IMR-90 (cell line): ENCODE measurements around the gene RNF4. TPM values are rescaled to one million over a fixed set of nuclear protein-coding genes. Genes with fewer than 3 reads are reported as not detected.

Source experiments
- ATAC-seq: fragments of 200-7000 bp; cut with Tn5 transposase; 2 replicates; pipeline ENCODE4 v1.9.1; 2020; ENCODE audit warnings: low read depth, mild to moderate bottlenecking, moderate library complexity
- BruUV-seq: library from RNA; stranded (reverse); fragments of 400-500 nt; replicated peaks from 2 replicates; lab custom pipeline; 2021; lab: Mats Ljungman, UMichigan
- CTCF ChIA-PET: fragments of 300-600 bp; formaldehyde crosslinking; extraction: SDS; loops from one replicate; lab custom pipeline; 2021; ENCODE audit warnings: antibody characterized with exemption; lab: Yijun Ruan, JAX
- POLR2A ChIA-PET: fragments of 300-600 bp; sonication (Branson Sonifier 250); formaldehyde crosslinking; loops from one replicate; lab custom pipeline; 2022; ENCODE audit warnings: antibody characterized with exemption; ENCODE audit not compliant: unreplicated experiment; lab: Charles Lee
- DNase-seq: peaks from one replicate; pipeline ENCODE4 v3.0.0; 2013
- H2AFZ ChIP-seq: replicated peaks from 2 replicates; pipeline ENCODE3; 2013; ENCODE audit warnings: low read length, mild to moderate bottlenecking; ENCODE audit not compliant: poor library complexity
- H2AK5ac ChIP-seq: 2 replicates; pipeline ENCODE4 v1.6.1; 2013; ENCODE audit warnings: low read depth, low read length, inconsistent platforms
- H2AK9ac ChIP-seq: replicated peaks from 2 replicates; pipeline ENCODE3; 2013; ENCODE audit warnings: mild to moderate bottlenecking, low read depth, low read length, moderate library complexity; ENCODE audit not compliant: poor library complexity
- H2BK120ac ChIP-seq: 2 replicates; pipeline ENCODE4 v1.6.1; 2013; ENCODE audit warnings: low read depth, low read length, inconsistent platforms
- H2BK15ac ChIP-seq: 3 replicates; pipeline ENCODE4 v1.6.1; 2013; ENCODE audit warnings: low read depth, low read length, inconsistent platforms
- H2BK20ac ChIP-seq: 2 replicates; pipeline ENCODE4 v1.6.1; 2013; ENCODE audit warnings: low read depth, mild to moderate bottlenecking, inconsistent platforms, low read length, moderate library complexity
- H2BK5ac ChIP-seq: 2 replicates; pipeline ENCODE4 v1.6.1; 2013; ENCODE audit warnings: mild to moderate bottlenecking, low read depth, low read length, inconsistent platforms; ENCODE audit not compliant: poor library complexity, severe bottlenecking
- H3K14ac ChIP-seq: replicated peaks from 2 replicates; pipeline ENCODE4 v1.6.1; 2013; ENCODE audit warnings: low read depth, low read length, inconsistent platforms
- H3K18ac ChIP-seq: 2 replicates; pipeline ENCODE4 v1.6.1; 2013; ENCODE audit warnings: low read depth, low read length, control low read depth
- H3K23ac ChIP-seq: 2 replicates; pipeline ENCODE4 v1.6.1; 2013; ENCODE audit warnings: low read depth, low read length, inconsistent platforms
- H3K27ac ChIP-seq: 2 replicates; pipeline ENCODE4 v1.5.1; 2013; ENCODE audit warnings: mild to moderate bottlenecking, control low read depth, low read length; ENCODE audit not compliant: insufficient read depth
- H3K27me3 ChIP-seq: 2 replicates; pipeline ENCODE4 v1.6.1; 2013; ENCODE audit warnings: low read length; ENCODE audit not compliant: control insufficient read depth, insufficient read depth
- H3K36me3 ChIP-seq: 2 replicates; pipeline ENCODE4 v1.6.1; 2013; ENCODE audit warnings: low read length, mixed read lengths; ENCODE audit not compliant: control insufficient read depth, insufficient read depth
- H3K4ac ChIP-seq: 2 replicates; pipeline ENCODE4 v1.6.1; 2013; ENCODE audit warnings: low read depth, low read length, inconsistent platforms
- H3K4me1 ChIP-seq: 2 replicates; pipeline ENCODE4 v1.6.1; 2013; ENCODE audit warnings: low read length, mixed read lengths; ENCODE audit not compliant: control insufficient read depth, insufficient read depth
- H3K4me2 ChIP-seq: 2 replicates; pipeline ENCODE4 v1.6.1; 2013; ENCODE audit warnings: low read depth, mild to moderate bottlenecking, control low read depth, low read length, moderate library complexity
- H3K4me3 ChIP-seq: 2 replicates; pipeline ENCODE4 v1.5.1; 2013; ENCODE audit warnings: low read depth, mild to moderate bottlenecking, control low read depth, low read length, moderate library complexity; ENCODE audit not compliant: insufficient read depth
- H3K56ac ChIP-seq: 2 replicates; pipeline ENCODE4 v1.6.1; 2013; ENCODE audit warnings: low read length, inconsistent platforms; ENCODE audit not compliant: insufficient read depth; ENCODE audit errors: extremely low read depth
- H3K79me1 ChIP-seq, 2 experiments: 2 replicates each; pipeline ENCODE4 v1.6.1; 2013; ENCODE audit warnings: low read length in 2 of 2, inconsistent platforms in 1 of 2, low read depth in 1 of 2
- H3K9ac ChIP-seq: 2 replicates; pipeline ENCODE4 v1.6.1; 2013; ENCODE audit warnings: low read depth, low read length, control low read depth
- H3K9me1 ChIP-seq: 2 replicates; pipeline ENCODE4 v1.6.1; 2013; ENCODE audit warnings: low read length, inconsistent platforms; ENCODE audit not compliant: insufficient read depth
- H3K9me3 ChIP-seq: 2 replicates; pipeline ENCODE4 v1.6.1; 2013; ENCODE audit warnings: low read length; ENCODE audit not compliant: control insufficient read depth, insufficient read depth
- H4K20me1 ChIP-seq: 2 replicates; pipeline ENCODE4 v1.6.1; 2013; ENCODE audit warnings: low read length, inconsistent platforms; ENCODE audit not compliant: insufficient read depth
- H4K5ac ChIP-seq: 2 replicates; pipeline ENCODE4 v1.6.1; 2013; ENCODE audit warnings: mild to moderate bottlenecking, low read depth, low read length, control low read depth
- H4K8ac ChIP-seq, 2 experiments: 2 replicates each; pipeline ENCODE4 v1.6.1; 2013; ENCODE audit warnings: low read depth in 2 of 2, low read length in 2 of 2, control low read depth in 1 of 2, inconsistent platforms in 1 of 2
- H4K91ac ChIP-seq: 2 replicates; pipeline ENCODE4 v1.6.1; 2013; ENCODE audit warnings: low read depth, low read length, inconsistent platforms; ENCODE audit not compliant: insufficient read depth
- BHLHE40 ChIP-seq: fragments of 150-350 bp; IDR thresholded peaks from 2 replicates; pipeline ENCODE4 v1.6.1; 2016; ENCODE audit warnings: mild to moderate bottlenecking, low read depth, low read length
- FOS ChIP-seq: fragments of 150-350 bp; IDR thresholded peaks from 2 replicates; pipeline ENCODE4 v1.6.1; 2016; ENCODE audit warnings: low read depth, low read length
- MAFK ChIP-seq: IDR thresholded peaks from 2 replicates; pipeline ENCODE4 v1.6.1; 2012; ENCODE audit warnings: low read depth, low read length, improper control_type of control experiment
- MAZ ChIP-seq: IDR thresholded peaks from 2 replicates; pipeline ENCODE4 v1.6.1; 2012; ENCODE audit warnings: low read depth, mild to moderate bottlenecking, low read length, improper control_type of control experiment, moderate library complexity, borderline replicate concordance
- MXI1 ChIP-seq: IDR thresholded peaks from 2 replicates; pipeline ENCODE4 v1.6.1; 2012; ENCODE audit warnings: low read depth, mild to moderate bottlenecking, low read length, moderate library complexity, borderline replicate concordance
- NFE2L2 ChIP-seq: fragments of 150-350 bp; IDR thresholded peaks from 2 replicates; pipeline ENCODE4 v1.6.1; 2016; ENCODE audit warnings: low read depth, mild to moderate bottlenecking, low read length
- RAD21 ChIP-seq: IDR thresholded peaks from 2 replicates; pipeline ENCODE4 v1.6.1; 2012; ENCODE audit warnings: low read length, improper control_type of control experiment
- RCOR1 ChIP-seq: IDR thresholded peaks from 2 replicates; pipeline ENCODE4 v1.6.1; 2012; ENCODE audit warnings: mild to moderate bottlenecking, low read length, improper control_type of control experiment; ENCODE audit not compliant: insufficient replicate concordance
- RFX5 ChIP-seq: IDR thresholded peaks from 2 replicates; pipeline ENCODE4 v1.8.0; 2012; ENCODE audit warnings: low read depth, mild to moderate bottlenecking, low read length, moderate library complexity
- SMC3 ChIP-seq: fragments of 150-350 bp; IDR thresholded peaks from 2 replicates; pipeline ENCODE4 v1.6.1; 2016; ENCODE audit warnings: low read depth, mild to moderate bottlenecking, antibody characterized with exemption, low read length, moderate library complexity
- WGBS, 2 experiments: methylation state at CpG; one replicate each; pipeline versions ENCODE4 v1.1.5 to v1.1.7; 2013; ENCODE audit warnings: missing lambda C conversion rate in 2 of 2; ENCODE audit not compliant: insufficient read length in 1 of 2; ENCODE audit errors: extremely low coverage in 2 of 2; 5-methylcytosine and 5-hydroxymethylcytosine counted together
- dilution Hi-C: fragments of 300-500 bp; cut with HindIII; formaldehyde crosslinking; loops from one replicate; pipeline ENCODE4 v1.14.3; 2018; ENCODE audit warnings: low sequenced_read_pairs; ENCODE audit not compliant: unreplicated experiment
- in situ Hi-C: fragments of 300-500 bp; cut with MboI; formaldehyde crosslinking; loops from 3 replicates; pipeline ENCODE4 v1.14.3; 2019; ENCODE audit warnings: low sequenced_read_pairs, inconsistent platforms, mixed read lengths
- intact Hi-C: fragments of 100-400 bp; cut with micrococcal nuclease; formaldehyde crosslinking; loops from 2 replicates; pipeline ENCODE4 v1.10.0; 2022
- polyA plus RNA-seq, 3 experiments: library from polyadenylated mRNA; depleted of rRNA; stranded (reverse); fragments of >200 nt; gene quantifications; 2 replicates each; pipeline ENCODE4 v1.2.3, GENCODE V29; 2012; ENCODE audit warnings: low replicate concordance in 1 of 3
- total RNA-seq: library from RNA; depleted of rRNA; stranded (reverse); fragments of >200 nt; gene quantifications from 2 replicates; pipeline ENCODE4 v1.2.3, GENCODE V29; 2012
- TF ChIP-seq, protein P1 (sequence below): fragments of 150-350 bp; IDR thresholded peaks from 2 replicates; pipeline ENCODE4 v1.6.1; 2017; ENCODE audit warnings: mild to moderate bottlenecking, antibody characterized with exemption, low read length, low read depth
- TF ChIP-seq, protein P2 (sequence below): fragments of 150-350 bp; IDR thresholded peaks from 2 replicates; pipeline ENCODE4 v1.6.1; 2016; ENCODE audit warnings: low read depth, mild to moderate bottlenecking, low read length, moderate library complexity, borderline replicate concordance
- TF ChIP-seq, protein P3 (sequence below): conservative IDR thresholded peaks from 2 replicates; pipeline ENCODE4 v1.5.1; 2012; ENCODE audit warnings: mild to moderate bottlenecking, low read depth, low read length, improper control_type of control experiment

RNF4 gene
- total and polyA plus RNA-seq, 2 of the 4 experiments (the other 2 are of a cell fraction) = 63.8 to 73.8 TPM

DNA sequence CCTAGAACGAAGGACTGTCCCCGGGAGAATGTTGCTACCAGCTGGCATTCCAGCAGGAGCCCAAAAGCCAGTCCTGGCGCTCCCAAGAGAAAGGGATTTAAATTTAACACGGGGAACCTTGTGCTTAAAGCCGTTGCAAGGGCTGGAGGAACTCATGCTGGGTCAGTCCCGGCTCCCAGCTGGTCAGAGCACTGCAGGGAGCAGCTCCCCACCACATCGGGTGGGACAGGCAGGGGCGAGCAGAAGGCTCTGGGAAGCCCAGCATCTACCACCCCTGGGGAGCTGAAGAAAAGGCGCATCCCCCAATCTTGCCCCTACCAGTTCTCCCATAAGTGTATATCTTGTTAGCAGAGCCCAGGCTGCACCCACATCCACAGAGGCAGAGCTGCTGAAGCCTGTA is 34.5 kb upstream of the RNF4 start (continued):
- no peak for TF ChIP-seq SMC3
- TF ChIP-seq RFX5 = no peak
- TF ChIP-seq RCOR1 = no peak

DNA sequence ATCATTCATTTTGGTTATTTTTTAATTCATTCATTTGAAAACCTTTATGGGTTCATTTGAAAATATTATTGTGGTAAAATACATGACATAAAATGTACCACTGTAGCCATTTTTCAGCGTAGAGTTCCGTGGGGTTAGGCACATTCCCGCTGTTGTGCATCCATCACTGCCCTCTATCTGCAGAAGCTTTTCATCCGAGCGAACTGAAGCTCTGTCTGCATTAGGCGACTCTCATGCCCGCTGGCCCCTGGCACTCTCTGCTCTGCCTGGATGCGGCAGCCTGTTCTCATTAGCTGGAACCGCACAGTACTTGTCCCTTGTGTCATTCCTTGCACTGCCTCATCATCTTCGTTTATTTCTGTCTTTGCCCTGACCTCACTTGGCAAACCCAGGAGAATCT is 32.6 kb upstream of the RNF4 start:
- 58% methylated on average over 8 of the region's 10 CpGs; no CpG with 5 or more reads in 1 of the 2 experiments for WGBS, 2 experiments
- TF ChIP-seq MXI1 (no peak), SMC3 (no peak), NFE2L2 (no peak), RFX5 (no peak), MAZ (no peak), RAD21 (no peak), MAFK (no peak), RCOR1 (no peak), BHLHE40 (no peak), FOS (no peak)
- TF ChIP-seq, protein P1, sequence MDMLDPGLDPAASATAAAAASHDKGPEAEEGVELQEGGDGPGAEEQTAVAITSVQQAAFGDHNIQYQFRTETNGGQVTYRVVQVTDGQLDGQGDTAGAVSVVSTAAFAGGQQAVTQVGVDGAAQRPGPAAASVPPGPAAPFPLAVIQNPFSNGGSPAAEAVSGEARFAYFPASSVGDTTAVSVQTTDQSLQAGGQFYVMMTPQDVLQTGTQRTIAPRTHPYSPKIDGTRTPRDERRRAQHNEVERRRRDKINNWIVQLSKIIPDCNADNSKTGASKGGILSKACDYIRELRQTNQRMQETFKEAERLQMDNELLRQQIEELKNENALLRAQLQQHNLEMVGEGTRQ = no peak
- TF ChIP-seq, protein P2, sequence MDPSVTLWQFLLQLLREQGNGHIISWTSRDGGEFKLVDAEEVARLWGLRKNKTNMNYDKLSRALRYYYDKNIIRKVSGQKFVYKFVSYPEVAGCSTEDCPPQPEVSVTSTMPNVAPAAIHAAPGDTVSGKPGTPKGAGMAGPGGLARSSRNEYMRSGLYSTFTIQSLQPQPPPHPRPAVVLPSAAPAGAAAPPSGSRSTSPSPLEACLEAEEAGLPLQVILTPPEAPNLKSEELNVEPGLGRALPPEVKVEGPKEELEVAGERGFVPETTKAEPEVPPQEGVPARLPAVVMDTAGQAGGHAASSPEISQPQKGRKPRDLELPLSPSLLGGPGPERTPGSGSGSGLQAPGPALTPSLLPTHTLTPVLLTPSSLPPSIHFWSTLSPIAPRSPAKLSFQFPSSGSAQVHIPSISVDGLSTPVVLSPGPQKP = no peak
- TF ChIP-seq, protein P3, sequence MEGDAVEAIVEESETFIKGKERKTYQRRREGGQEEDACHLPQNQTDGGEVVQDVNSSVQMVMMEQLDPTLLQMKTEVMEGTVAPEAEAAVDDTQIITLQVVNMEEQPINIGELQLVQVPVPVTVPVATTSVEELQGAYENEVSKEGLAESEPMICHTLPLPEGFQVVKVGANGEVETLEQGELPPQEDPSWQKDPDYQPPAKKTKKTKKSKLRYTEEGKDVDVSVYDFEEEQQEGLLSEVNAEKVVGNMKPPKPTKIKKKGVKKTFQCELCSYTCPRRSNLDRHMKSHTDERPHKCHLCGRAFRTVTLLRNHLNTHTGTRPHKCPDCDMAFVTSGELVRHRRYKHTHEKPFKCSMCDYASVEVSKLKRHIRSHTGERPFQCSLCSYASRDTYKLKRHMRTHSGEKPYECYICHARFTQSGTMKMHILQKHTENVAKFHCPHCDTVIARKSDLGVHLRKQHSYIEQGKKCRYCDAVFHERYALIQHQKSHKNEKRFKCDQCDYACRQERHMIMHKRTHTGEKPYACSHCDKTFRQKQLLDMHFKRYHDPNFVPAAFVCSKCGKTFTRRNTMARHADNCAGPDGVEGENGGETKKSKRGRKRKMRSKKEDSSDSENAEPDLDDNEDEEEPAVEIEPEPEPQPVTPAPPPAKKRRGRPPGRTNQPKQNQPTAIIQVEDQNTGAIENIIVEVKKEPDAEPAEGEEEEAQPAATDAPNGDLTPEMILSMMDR = no peak
- POLR2A ChIA-PET = no interaction called here
- 0 out of 2 replicates have a peak, but pooled peaks cover 3% of the 10 kb centered on the region for H3K9me1 ChIP-seq
- CTCF ChIA-PET = interaction anchor here (0.7 to 1.0 kb wide), 2 partner anchors 9 to 506 kb away, joined by 3 read pairs; no protein-coding TSS in a partner anchor
- no peak overlapping the region for H2AK5ac ChIP-seq
- H3K4me2 ChIP-seq = no peak overlapping the region
- no peak overlapping the region for H2AK9ac ChIP-seq
- H2BK20ac ChIP-seq = no peak overlapping the region
- H3K27me3 ChIP-seq = peaks cover 2% of the 10 kb centered on the region; the same call in 1 of the 2 replicates
- H2BK5ac ChIP-seq = no peak overlapping the region
- no peaks in the 10 kb centered on the region for H3K9me3 ChIP-seq
- no peak for ATAC-seq
- H2BK120ac ChIP-seq = no peak overlapping the region
- H3K36me3 ChIP-seq = no peaks in the 10 kb centered on the region
- H4K91ac ChIP-seq = no peak overlapping the region
- no peak overlapping the region for H3K18ac ChIP-seq
- no peak overlapping the region for H2AFZ ChIP-seq
- no peak overlapping the region for H3K4ac ChIP-seq
- no peak overlapping the region for H3K27ac ChIP-seq
- no peak overlapping the region for H2BK15ac ChIP-seq
- H3K79me1 ChIP-seq = no peaks in the 10 kb centered on the region
- DNase-seq = no peak
- H3K14ac ChIP-seq = no peak overlapping the region
- no peak overlapping the region for H3K56ac ChIP-seq
- intact Hi-C loops (no loop called here), in situ Hi-C loops (no loop called here), dilution Hi-C loops (no loop called here)
- H3K4me1 ChIP-seq = peaks cover 7% of the 10 kb centered on the region
- H3K23ac ChIP-seq = no peak overlapping the region
- no TSS peak for BruUV-seq
- no peaks in the 10 kb centered on the region for H4K20me1 ChIP-seq
- no peak overlapping the region for H3K9ac ChIP-seq
- H4K5ac ChIP-seq = no peak overlapping the region
- H4K8ac ChIP-seq = no peak overlapping the region
- H3K4me3 ChIP-seq = no peak overlapping the region
